Measurements from ENCODE around the gene ZC3H12A. TPM values are rescaled to one million over a fixed set of nuclear protein-coding genes. Genes with fewer than 3 reads are reported as not detected.

The ZC3H12A gene
- total and polyA plus RNA-seq, 9 donors, result 1.4 to 86.6 (median 6.8) TPM

- peak; percentile 73 to 86 (median 80) for DNase-seq
- H3K27ac ChIP-seq, result peak overlapping the region; percentile 54 to 85
- peak overlapping the region; percentile 5 for H3K4me3 ChIP-seq
- H3K27me3 ChIP-seq, result no peaks in the 10 kb centered on the region
- peaks cover 36% of the 10 kb centered on the region for H3K4me1 ChIP-seq (ENCODE audit: insufficient read depth)
- WGBS, 3 donors, result 22 to 23% (median 22%) methylated on average over 16 to 22 of the region's 22 CpGs
- no peaks in the 10 kb centered on the region for H3K9me3 ChIP-seq
- TF ChIP-seq POLR2A (IDR thresholded peaks at IDR 0.05) (peak; percentile 12), EP300 (IDR thresholded peaks at IDR 0.05) (no peak)
- no peaks in the 10 kb centered on the region for H3K36me3 ChIP-seq
- intact Hi-C loops (cut with DNase I), result no loop called here
These were observed 5.1 kb downstream of the ZC3H12A start for GRCh38 chr1:37479255-37480124.

GRCh38 chr1:37480125-37480466, 5.7 kb downstream of the ZC3H12A start:
- Histone ChIP-seq H3K27ac (peak overlapping the region; percentile 54 to 85), H3K27me3 (no peaks in the 10 kb centered on the region), H3K4me1 (ENCODE audit: insufficient read depth) (peaks cover 36% of the 10 kb centered on the region), H3K36me3 (no peaks in the 10 kb centered on the region), H3K4me3 (no peak overlapping the region), H3K9me3 (no peaks in the 10 kb centered on the region)
- WGBS, 3 donors, result 84 to 87% (median 86%) methylated on average over 5 of the region's 5 CpGs
- intact Hi-C loops (cut with DNase I), result no loop called here
- peak; percentile 22 to 52 (median 38) for DNase-seq
- TF ChIP-seq EP300 (IDR thresholded peaks at IDR 0.05), result no peak
- TF ChIP-seq POLR2A (IDR thresholded peaks at IDR 0.05), result no peak
- TF ChIP-seq CTCF (IDR thresholded peaks at IDR 0.05), result no peak

- H3K27me3 ChIP-seq, result no peaks in the 10 kb centered on the region
- no peak for DNase-seq
- peaks cover 30% of the 10 kb centered on the region for H3K4me1 ChIP-seq (ENCODE audit: insufficient read depth)
- H3K36me3 ChIP-seq, result no peaks in the 10 kb centered on the region
- no peak overlapping the region for H3K4me3 ChIP-seq
- WGBS, 3 donors, result 77 to 85% (median 80%) methylated on average over 10 of the region's 10 CpGs
- intact Hi-C loops (cut with DNase I), result no loop called here
- H3K27ac ChIP-seq, result no peak overlapping the region
- H3K9me3 ChIP-seq, result no peaks in the 10 kb centered on the region
- no peak for TF ChIP-seq POLR2A (IDR thresholded peaks at IDR 0.05)
- no peak for TF ChIP-seq EP300 (IDR thresholded peaks at IDR 0.05)
- no peak for TF ChIP-seq CTCF (IDR thresholded peaks at IDR 0.05)
These were observed 6.4 kb downstream of the ZC3H12A start for GRCh38 chr1:37480581-37481288.

GRCh38 chr1:37481289-37482003, 7.1 kb downstream of the ZC3H12A start:
- Histone ChIP-seq H3K36me3 (no peaks in the 10 kb centered on the region), H3K4me1 (ENCODE audit: insufficient read depth) (peaks cover 23% of the 10 kb centered on the region), H3K27ac (no peak overlapping the region), H3K27me3 (no peaks in the 10 kb centered on the region), H3K4me3 (no peak overlapping the region), H3K9me3 (no peaks in the 10 kb centered on the region)
- intact Hi-C loops (cut with DNase I), result no loop called here
- peak in 1 of 5 donors; percentile 23 for DNase-seq
- WGBS, 3 donors, result 86 to 89% (median 87%) methylated on average over 26 of the region's 26 CpGs
- no peak for TF ChIP-seq EP300 (IDR thresholded peaks at IDR 0.05)
- TF ChIP-seq CTCF (IDR thresholded peaks at IDR 0.05), result no peak
- TF ChIP-seq POLR2A (IDR thresholded peaks at IDR 0.05), result no peak

Data from ovary (tissue), 9 donors.